ENCODE results near the gene CAPN3.

DNA sequence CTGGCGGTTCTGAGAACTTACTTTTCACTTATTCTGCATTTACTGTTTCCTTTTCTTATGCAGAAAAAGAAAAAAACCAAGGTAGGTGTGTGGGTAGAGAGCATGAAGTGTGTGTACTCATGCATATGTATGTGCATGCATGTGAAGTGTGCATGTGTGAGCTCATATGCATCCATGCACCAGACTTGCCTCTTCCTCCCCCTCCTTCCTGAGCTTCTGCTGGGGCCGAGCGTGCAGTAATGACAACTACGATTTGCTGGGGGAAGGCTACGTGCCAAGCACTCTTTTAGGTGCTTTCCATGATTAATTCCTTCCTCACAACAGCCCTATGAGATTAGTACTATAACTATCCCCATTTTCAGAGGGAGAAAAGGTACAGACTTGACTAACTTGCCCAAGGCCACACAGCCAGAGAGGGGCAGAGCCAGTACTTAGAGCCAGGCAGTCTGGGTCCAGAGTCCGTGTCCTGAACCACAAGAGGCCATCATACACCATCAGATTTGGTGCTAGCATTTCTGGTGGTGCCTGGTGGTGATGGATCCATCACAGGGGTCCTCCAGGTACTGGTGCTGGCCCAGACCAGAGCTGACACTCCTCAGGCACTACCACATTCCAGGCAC, 46.7 kb downstream of the CAPN3 start:
- TF ChIP-seq, protein P1, sequence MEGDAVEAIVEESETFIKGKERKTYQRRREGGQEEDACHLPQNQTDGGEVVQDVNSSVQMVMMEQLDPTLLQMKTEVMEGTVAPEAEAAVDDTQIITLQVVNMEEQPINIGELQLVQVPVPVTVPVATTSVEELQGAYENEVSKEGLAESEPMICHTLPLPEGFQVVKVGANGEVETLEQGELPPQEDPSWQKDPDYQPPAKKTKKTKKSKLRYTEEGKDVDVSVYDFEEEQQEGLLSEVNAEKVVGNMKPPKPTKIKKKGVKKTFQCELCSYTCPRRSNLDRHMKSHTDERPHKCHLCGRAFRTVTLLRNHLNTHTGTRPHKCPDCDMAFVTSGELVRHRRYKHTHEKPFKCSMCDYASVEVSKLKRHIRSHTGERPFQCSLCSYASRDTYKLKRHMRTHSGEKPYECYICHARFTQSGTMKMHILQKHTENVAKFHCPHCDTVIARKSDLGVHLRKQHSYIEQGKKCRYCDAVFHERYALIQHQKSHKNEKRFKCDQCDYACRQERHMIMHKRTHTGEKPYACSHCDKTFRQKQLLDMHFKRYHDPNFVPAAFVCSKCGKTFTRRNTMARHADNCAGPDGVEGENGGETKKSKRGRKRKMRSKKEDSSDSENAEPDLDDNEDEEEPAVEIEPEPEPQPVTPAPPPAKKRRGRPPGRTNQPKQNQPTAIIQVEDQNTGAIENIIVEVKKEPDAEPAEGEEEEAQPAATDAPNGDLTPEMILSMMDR (IDR thresholded peaks at IDR 0.05), result no peak
- TF ChIP-seq EZH2phosphoT487 (IDR thresholded peaks at IDR 0.05), result no peak
